SU-DHL-6 (cell line): Measurements from ENCODE around the gene C16orf87.
"Not testable (repeated sequence)": the region's sequence is repeated elsewhere in the genome, so short reads cannot be mapped to it uniquely, and the experiment has no call there.

Experiments used
- H2AFZ ChIP-seq: fragments of 200-600 bp; sonication (generic); 2 replicates; pipeline ENCODE4 v1.6.1; 2014; ENCODE audit warnings: low read depth, mild to moderate bottlenecking, moderate library complexity, mixed read lengths, antibody characterized with exemption, low read length; ENCODE audit not compliant: severe bottlenecking
- H3F3A ChIP-seq: fragments of 200-600 bp; shearing (Covaris generic); 2 replicates; pipeline ENCODE4 v1.6.0; 2016; ENCODE audit warnings: antibody characterized with exemption, mild to moderate bottlenecking; ENCODE audit not compliant: insufficient read depth
- H3K27ac ChIP-seq: fragments of 200-600 bp; sonication (generic); 2 replicates; pipeline ENCODE4 v1.5.1; 2016; ENCODE audit warnings: low read depth, mild to moderate bottlenecking, low read length, moderate library complexity, mixed read lengths
- H3K27me3 ChIP-seq: fragments of 200-600 bp; sonication (generic), shearing (Covaris generic); 2 replicates; pipeline ENCODE4 v1.6.0; 2014; ENCODE audit warnings: mild to moderate bottlenecking, low read length
- H3K36me3 ChIP-seq: fragments of 200-600 bp; sonication (generic); 2 replicates; pipeline ENCODE4 v1.6.1; 2014; ENCODE audit warnings: mild to moderate bottlenecking, low read length, mixed read lengths
- H3K4me2 ChIP-seq: fragments of 300-600, 200-600 bp; shearing (Covaris generic), sonication (generic); 2 replicates; pipeline ENCODE4 v1.6.0; 2014; ENCODE audit warnings: low read length, low read depth, mild to moderate bottlenecking; ENCODE audit not compliant: poor library complexity, severe bottlenecking
- H3K4me3 ChIP-seq: fragments of 200-600 bp; sonication (generic); 2 replicates; pipeline ENCODE4 v1.5.1; 2014; ENCODE audit warnings: antibody characterized with exemption, low read length, mild to moderate bottlenecking, mixed read lengths; ENCODE audit not compliant: insufficient read depth, poor library complexity, severe bottlenecking
- H3K79me2 ChIP-seq: fragments of 200-600 bp; sonication (generic); 2 replicates; pipeline ENCODE4 v1.6.1; 2014; ENCODE audit warnings: mild to moderate bottlenecking, low read length, moderate library complexity; ENCODE audit not compliant: insufficient read depth
- H3K9ac ChIP-seq: fragments of 200-600 bp; sonication (generic); 2 replicates; pipeline ENCODE4 v1.7.0; 2014; ENCODE audit warnings: mild to moderate bottlenecking, low read length
- H3K9me2 ChIP-seq: fragments of 200-600 bp; sonication (generic); replicated peaks from 2 replicates; pipeline ENCODE4 v1.6.1; 2014; ENCODE audit warnings: low read length; ENCODE audit not compliant: insufficient read depth
- H3K9me3 ChIP-seq: fragments of 200-600 bp; sonication (generic); 2 replicates; pipeline ENCODE4 v1.6.1; 2014; ENCODE audit warnings: low read length, mixed read lengths; ENCODE audit not compliant: insufficient read depth
- H4K20me1 ChIP-seq: fragments of 200-600 bp; sonication (generic); 2 replicates; pipeline ENCODE4 v1.6.1; 2014; ENCODE audit warnings: low read depth, mild to moderate bottlenecking, antibody characterized with exemption, low read length, moderate library complexity, mixed read lengths
- CTCF ChIP-seq: fragments of 200-600 bp; sonication (generic); IDR thresholded peaks from one replicate; pipeline ENCODE4 v1.5.1; 2017; ENCODE audit warnings: antibody characterized with exemption, mild to moderate bottlenecking, low read length, moderate library complexity; ENCODE audit not compliant: insufficient read depth, poor library complexity, severe bottlenecking
- EZH2phosphoT487 ChIP-seq: fragments of 200-600 bp; sonication (generic), shearing (Covaris generic); conservative IDR thresholded peaks from 2 replicates; pipeline ENCODE4 v1.6.1; 2018; ENCODE audit warnings: mild to moderate bottlenecking, antibody characterized with exemption, low read length, moderate library complexity, mixed read lengths

The C16orf87 gene

GRCh38 chr16:46787909-46788308 lies 43.1 kb downstream of the C16orf87 start:
- Histone ChIP-seq H4K20me1 (no peaks in the 10 kb centered on the region), H3K79me2 (no peaks in the 10 kb centered on the region), H3K27ac (peak overlapping the region; percentile 86), H3K4me2 (peak overlapping the region; percentile 77), H3K27me3 (no peaks in the 10 kb centered on the region), H3K4me3 (peak overlapping the region; percentile 30), H3F3A (peaks cover 22% of the 10 kb centered on the region), H3K36me3 (no peaks in the 10 kb centered on the region), H3K9ac (no peak overlapping the region; the same call in 1 of the 2 replicates), H3K9me2 (no peaks in the 10 kb centered on the region), H2AFZ (no peak overlapping the region), H3K9me3 (no peaks in the 10 kb centered on the region)
- TF ChIP-seq CTCF (no peak), EZH2phosphoT487 (no peak)

DNA sequence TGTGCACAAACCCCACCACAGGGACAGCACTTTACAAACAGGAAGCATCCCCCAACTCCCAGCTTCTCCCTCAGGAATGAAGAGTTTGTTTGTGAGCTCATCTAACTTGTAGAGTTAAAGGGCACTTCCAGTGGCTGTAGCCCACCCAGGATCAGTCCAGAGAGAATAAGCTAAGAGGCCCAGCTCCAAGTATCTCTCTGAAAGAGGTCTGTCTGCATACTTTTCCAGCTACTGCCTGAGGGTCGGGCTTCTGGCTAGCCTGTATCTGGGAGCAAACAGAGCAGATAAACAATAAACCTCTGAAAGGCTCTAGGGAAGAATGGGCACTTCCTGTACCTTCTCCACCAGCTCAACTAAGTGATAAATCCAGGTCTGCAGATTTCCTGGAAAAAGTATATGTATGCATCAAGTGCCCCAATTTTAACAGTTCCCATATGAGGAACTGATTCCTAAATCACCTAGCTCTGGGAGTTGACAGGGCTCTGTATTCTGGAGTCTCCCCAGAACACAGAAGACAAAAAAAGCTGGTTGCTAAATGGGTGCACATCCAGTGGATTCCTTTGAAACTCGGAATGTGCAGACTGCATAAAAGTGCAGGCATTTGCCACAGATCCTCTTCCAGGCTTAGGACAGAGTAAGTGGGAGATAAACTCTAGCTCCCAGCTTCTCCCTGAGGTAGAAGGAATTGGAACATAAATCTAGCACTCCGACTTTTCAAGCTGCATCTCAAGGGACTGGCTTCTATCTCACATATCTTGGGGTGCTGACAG lies 45.7 kb downstream of the C16orf87 start:
- H3K9me3 ChIP-seq: no peaks in the 10 kb centered on the region
- no peak overlapping the region for H3K4me2 ChIP-seq
- no peak overlapping the region for H2AFZ ChIP-seq
- H3K9ac ChIP-seq: no peak overlapping the region
- no peaks in the 10 kb centered on the region for H3K79me2 ChIP-seq
- H3K27ac ChIP-seq: no peak overlapping the region
- no peaks in the 10 kb centered on the region for H3K27me3 ChIP-seq
- no peaks in the 10 kb centered on the region for H3K9me2 ChIP-seq
- no peak for TF ChIP-seq EZH2phosphoT487
- no peak for TF ChIP-seq CTCF
- H3K4me3 ChIP-seq: no peak overlapping the region
- H3K36me3 ChIP-seq: no peaks in the 10 kb centered on the region
- H4K20me1 ChIP-seq: no peaks in the 10 kb centered on the region
- H3F3A ChIP-seq: peaks cover 16% of the 10 kb centered on the region

DNA sequence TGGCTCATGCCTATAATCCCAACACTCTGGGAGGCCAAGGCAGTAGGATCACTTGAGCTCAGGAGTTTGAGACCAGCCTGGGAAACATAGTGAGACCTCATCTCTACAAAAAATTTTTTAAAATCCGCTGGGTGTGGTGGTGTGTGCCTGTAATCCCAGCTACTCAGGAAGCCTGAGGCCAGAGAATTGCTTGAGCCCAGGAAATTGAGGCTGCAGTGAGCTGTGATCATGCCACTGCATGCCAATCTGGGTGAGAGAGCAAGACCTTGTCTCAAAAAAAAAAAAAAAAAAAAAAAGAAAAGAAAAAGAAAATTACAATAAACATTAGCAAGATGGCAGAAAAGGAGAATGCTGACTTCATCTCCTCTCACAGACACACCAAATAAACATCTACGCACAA lies 46.4 kb downstream of the C16orf87 start:
- not testable (repeated sequence) for H3K9ac ChIP-seq, H3K4me2 ChIP-seq, H3K27ac ChIP-seq, H4K20me1 ChIP-seq, H3K4me3 ChIP-seq, H3K9me3 ChIP-seq, H3K36me3 ChIP-seq, H3K27me3 ChIP-seq, H3K9me2 ChIP-seq, H3K79me2 ChIP-seq, H2AFZ ChIP-seq
- peaks cover 15% of the 10 kb centered on the region for H3F3A ChIP-seq

DNA sequence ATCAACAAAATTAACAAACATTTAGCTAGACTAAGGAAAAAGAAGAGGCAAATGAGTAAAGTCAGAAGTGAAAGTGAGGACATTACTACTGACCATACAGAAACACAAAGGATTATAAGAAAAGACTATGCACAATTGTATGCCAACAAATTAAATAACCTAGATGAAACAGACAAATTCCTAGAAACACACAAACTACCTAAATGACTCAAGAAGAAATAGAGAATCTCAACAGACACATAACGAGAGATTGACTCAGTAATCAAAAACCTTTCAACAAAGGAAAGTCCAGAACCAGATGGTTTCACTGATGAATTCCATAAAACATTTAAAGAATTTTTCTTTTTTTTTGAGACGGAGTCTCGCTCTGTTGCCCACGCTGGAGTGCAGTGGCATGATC lies 47.2 kb downstream of the C16orf87 start:
- no peaks in the 10 kb centered on the region for H3K36me3 ChIP-seq
- no peak overlapping the region for H3K4me2 ChIP-seq
- no peak overlapping the region for H3K9ac ChIP-seq
- TF ChIP-seq EZH2phosphoT487 (no peak), CTCF (no peak)
- H2AFZ ChIP-seq: no peak overlapping the region
- H3K9me2 ChIP-seq: no peaks in the 10 kb centered on the region
- H3K79me2 ChIP-seq: no peaks in the 10 kb centered on the region
- no peaks in the 10 kb centered on the region for H4K20me1 ChIP-seq
- no peaks in the 10 kb centered on the region; the same call in 1 of the 2 replicates for H3K9me3 ChIP-seq
- H3F3A ChIP-seq: peaks cover 8% of the 10 kb centered on the region
- no peak overlapping the region for H3K4me3 ChIP-seq
- no peak overlapping the region for H3K27ac ChIP-seq
- no peaks in the 10 kb centered on the region for H3K27me3 ChIP-seq
